ENCODE data around the gene SYT1.

DNA sequence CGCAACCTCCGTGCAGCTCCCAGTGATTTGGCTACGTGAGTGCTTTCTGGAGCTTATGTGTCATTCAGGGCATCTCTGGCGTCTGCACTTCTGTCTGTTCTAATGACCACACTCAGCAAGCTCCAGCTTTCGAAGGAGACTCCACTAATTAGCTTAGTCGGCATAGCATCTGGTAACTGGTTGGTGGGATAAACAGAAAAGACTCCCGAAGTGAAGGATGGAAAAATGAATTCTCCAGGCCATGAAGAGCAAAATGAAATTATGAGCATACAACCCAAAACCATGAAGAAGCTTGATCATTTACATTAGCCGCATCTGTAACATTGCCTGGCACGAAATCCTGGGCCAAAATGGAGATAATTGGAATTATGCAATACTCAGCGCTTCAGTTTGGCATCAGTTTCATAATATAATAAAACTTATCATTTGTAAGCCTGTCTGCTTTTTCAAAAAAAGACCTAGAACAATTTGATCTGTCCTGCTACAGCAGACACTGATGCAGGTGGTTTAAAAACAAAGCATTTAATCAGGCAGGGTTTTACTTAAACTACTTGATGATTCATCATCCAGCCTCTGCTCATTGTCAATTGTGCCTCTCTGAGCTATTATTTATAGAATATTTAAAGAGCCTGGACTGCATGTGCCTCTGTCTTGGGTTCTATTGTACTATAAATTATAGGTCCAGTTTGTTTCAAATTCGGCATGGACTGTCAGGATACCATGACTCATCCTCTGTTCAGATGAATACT lies 87.4 kb downstream of the SYT1 start:
- TF ChIP-seq, protein P1, sequence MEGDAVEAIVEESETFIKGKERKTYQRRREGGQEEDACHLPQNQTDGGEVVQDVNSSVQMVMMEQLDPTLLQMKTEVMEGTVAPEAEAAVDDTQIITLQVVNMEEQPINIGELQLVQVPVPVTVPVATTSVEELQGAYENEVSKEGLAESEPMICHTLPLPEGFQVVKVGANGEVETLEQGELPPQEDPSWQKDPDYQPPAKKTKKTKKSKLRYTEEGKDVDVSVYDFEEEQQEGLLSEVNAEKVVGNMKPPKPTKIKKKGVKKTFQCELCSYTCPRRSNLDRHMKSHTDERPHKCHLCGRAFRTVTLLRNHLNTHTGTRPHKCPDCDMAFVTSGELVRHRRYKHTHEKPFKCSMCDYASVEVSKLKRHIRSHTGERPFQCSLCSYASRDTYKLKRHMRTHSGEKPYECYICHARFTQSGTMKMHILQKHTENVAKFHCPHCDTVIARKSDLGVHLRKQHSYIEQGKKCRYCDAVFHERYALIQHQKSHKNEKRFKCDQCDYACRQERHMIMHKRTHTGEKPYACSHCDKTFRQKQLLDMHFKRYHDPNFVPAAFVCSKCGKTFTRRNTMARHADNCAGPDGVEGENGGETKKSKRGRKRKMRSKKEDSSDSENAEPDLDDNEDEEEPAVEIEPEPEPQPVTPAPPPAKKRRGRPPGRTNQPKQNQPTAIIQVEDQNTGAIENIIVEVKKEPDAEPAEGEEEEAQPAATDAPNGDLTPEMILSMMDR (IDR thresholded peaks at IDR 0.05) = no peak
- TF ChIP-seq ZFX (IDR thresholded peaks at IDR 0.05; ENCODE audit: borderline replicate concordance) = no peak

Data from 22Rv1 (cell line).